K562 (cell line): ENCODE results near the gene ZMIZ1. TPM values are rescaled to one million over a fixed set of nuclear protein-coding genes. Genes with fewer than 3 reads are reported as not detected.

Experiments used
- ATAC-seq: fragments of 200-7000 bp; cut with Tn5 transposase; 3 replicates; pipeline ENCODE4 v1.9.1; 2020; ENCODE audit warnings: moderate library complexity
- BruUV-seq: library from RNA; stranded (reverse); fragments of 400-500 nt; replicated peaks from 2 replicates; lab custom pipeline; 2021; lab: Mats Ljungman, UMichigan
- CTCF ChIA-PET: fragments of 300-600 bp; formaldehyde crosslinking; extraction: SDS; loops from one replicate; lab custom pipeline; 2021; ENCODE audit warnings: low intra/inter-chr PET ratio; lab: Yijun Ruan, JAX
- POLR2A ChIA-PET: fragments of 300-600, 350-650 bp; sonication (Branson Sonifier 250); formaldehyde crosslinking; extraction: SDS; loops from one replicate; lab custom pipeline; 2021; ENCODE audit warnings: antibody characterized with exemption, inconsistent platforms; lab: Yijun Ruan, JAX
- DNase-seq, 4 experiments: peaks; one replicate each; pipeline versions ENCODE4 v3.0.0 to v3.0.0-alpha.2; 2011 to 2018; ENCODE audit warnings: low spot score in 3 of 4, mixed read lengths in 3 of 4; ENCODE audit errors: extremely low read depth in 1 of 4
- FAIRE-seq: peaks from 2 replicates; lab custom pipeline; 2011; peaks lifted over from hg19 to GRCh38; lab: Jason Lieb, UNC
- H2AFZ ChIP-seq: 2 replicates; pipeline ENCODE4 v1.6.0; 2011; ENCODE audit warnings: low read depth, low read length, control low read depth, inconsistent platforms
- H3K27ac ChIP-seq: fragments of 200-600 bp; 3 replicates; pipeline ENCODE4 v1.8.0; 2011; ENCODE audit warnings: low read depth, mild to moderate bottlenecking, control low read depth, inconsistent platforms, low read length, moderate library complexity, mixed read lengths; ENCODE audit errors: extremely low read depth
- H3K27me3 ChIP-seq, 2 experiments: fragments of 300-600 bp in 1 of 2; 2 replicates in 1 of 2; 3 replicates in 1 of 2; pipeline versions ENCODE4 v1.6.0 to v1.8.0; 2011; ENCODE audit warnings: inconsistent platforms in 2 of 2, low read length in 2 of 2, mild to moderate bottlenecking in 1 of 2, mixed read lengths in 1 of 2, moderate library complexity in 1 of 2; ENCODE audit not compliant: control insufficient read depth in 2 of 2, insufficient read depth in 2 of 2
- H3K36me3 ChIP-seq: fragments of 300-600 bp; 3 replicates; pipeline ENCODE4 v1.8.0; 2011; ENCODE audit warnings: mild to moderate bottlenecking, low read length, inconsistent platforms; ENCODE audit not compliant: control insufficient read depth, insufficient read depth
- H3K4me1 ChIP-seq, 2 experiments: fragments of 200-600 bp in 1 of 2; replicated peaks in 1 of 2; 2 replicates in 1 of 2; 3 replicates in 1 of 2; pipeline versions ENCODE4 v1.5.1 to v1.8.0; 2011; ENCODE audit warnings: inconsistent platforms in 2 of 2, low read length in 2 of 2, mild to moderate bottlenecking in 1 of 2, mixed read lengths in 1 of 2, moderate library complexity in 1 of 2; ENCODE audit not compliant: control insufficient read depth in 2 of 2, insufficient read depth in 2 of 2
- H3K4me2 ChIP-seq: 2 replicates; pipeline ENCODE4 v1.6.1; 2011; ENCODE audit warnings: low read length, control low read depth, inconsistent platforms, mixed read lengths; ENCODE audit not compliant: insufficient read depth
- H3K4me3 ChIP-seq: fragments of 200-600 bp; sonication (generic), shearing (Covaris generic); 2 replicates; pipeline ENCODE4 v1.5.1; 2016; ENCODE audit warnings: control low read depth, inconsistent platforms
- H3K79me2 ChIP-seq: fragments of 200-600 bp; 3 replicates; pipeline ENCODE4 v1.8.0; 2011; ENCODE audit warnings: low read length, inconsistent platforms; ENCODE audit not compliant: control insufficient read depth, insufficient read depth
- H3K9ac ChIP-seq, 2 experiments: 2 replicates each; pipeline versions ENCODE4 v1.6.0 to v1.6.1; 2011; ENCODE audit warnings: low read depth in 2 of 2, low read length in 2 of 2, control low read depth in 1 of 2, inconsistent platforms in 1 of 2, mild to moderate bottlenecking in 1 of 2, mixed read lengths in 1 of 2; ENCODE audit not compliant: insufficient read depth in 1 of 2
- H3K9me1 ChIP-seq: one replicate; pipeline ENCODE4 v1.6.0; 2011; ENCODE audit warnings: inconsistent platforms, mild to moderate bottlenecking, low read length, moderate library complexity; ENCODE audit not compliant: control insufficient read depth, insufficient read depth
- H3K9me3 ChIP-seq: replicated peaks from 2 replicates; pipeline ENCODE4 v1.5.1; 2011; ENCODE audit warnings: low read depth, low read length, inconsistent platforms; ENCODE audit not compliant: control insufficient read depth, insufficient read depth
- H4K20me1 ChIP-seq: replicated peaks from 2 replicates; pipeline ENCODE4 v1.6.1; 2011; ENCODE audit warnings: low read length, inconsistent platforms, mixed read lengths; ENCODE audit not compliant: control insufficient read depth, insufficient read depth
- COPS2 ChIP-seq: fragments of 450-650 bp; conservative IDR thresholded peaks from 2 replicates; pipeline ENCODE4 v1.6.1; 2016; ENCODE audit warnings: mild to moderate bottlenecking, moderate library complexity
- HMGN3 ChIP-seq: IDR thresholded peaks from 2 replicates; pipeline ENCODE4 v1.6.1; 2011; ENCODE audit warnings: borderline replicate concordance, low read depth, mild to moderate bottlenecking, mixed read lengths, low read length; ENCODE audit not compliant: insufficient read length; ENCODE audit errors: extremely low read depth
- ID3 ChIP-seq, 2 experiments: fragments of 250-450 bp in 1 of 2; fragments of 450-650 bp in 1 of 2; sonication (Bioruptor Pico) in 1 of 2; IDR thresholded peaks; 2 replicates each; pipeline versions ENCODE4 v1.6.1 to v1.8.0; 2016 to 2021; ENCODE audit warnings: mild to moderate bottlenecking in 2 of 2, moderate library complexity in 2 of 2, missing compliant biosample characterization in 1 of 2, missing genetic modification characterization in 1 of 2
- WHSC1 ChIP-seq: IDR thresholded peaks from one replicate; pipeline ENCODE4 v1.6.1; 2012; ENCODE audit warnings: low read length, control low read depth, inconsistent platforms
- ZNF12 ChIP-seq: sonication (generic); formaldehyde crosslinking; IDR thresholded peaks from 2 replicates; pipeline ENCODE4 v1.4.0; 2020; ENCODE audit warnings: mild to moderate bottlenecking, missing genetic modification reagents
- WGBS: fragments of 100-300 bp; shearing (Covaris generic); methylation state at CpG from one replicate; pipeline ENCODE4 v1.1.6; 2016; ENCODE audit warnings: low coverage, mixed read lengths; ENCODE audit not compliant: insufficient coverage; ENCODE audit errors: missing lambda C conversion rate; 5-methylcytosine and 5-hydroxymethylcytosine counted together
- in situ Hi-C: fragments of 300-500 bp; cut with MboI; formaldehyde crosslinking; loops from 4 replicates; pipeline ENCODE4 v1.15.0; 2018; ENCODE audit warnings: inconsistent platforms, mixed read lengths
- intact Hi-C: fragments of 100-400 bp; cut with micrococcal nuclease; formaldehyde crosslinking; loops from 2 replicates; pipeline ENCODE4 v1.14.2; 2022
- polyA plus RNA-seq, 8 experiments: library from polyadenylated mRNA; depleted of rRNA in 4 of 8; stranded (reverse) in 5 of 8; unstranded in 3 of 8; fragments of >200 nt; fragmentation: Nextera tagmentation in 2 of 8; fragmentation: Illumina TruSeq in 1 of 8; extraction: Ambion mirVana in 2 of 8; extraction: Trizol in 1 of 8; gene quantifications; 2 replicates each; pipeline versions ENCODE4 v1.2.1 to v1.2.3, GENCODE V29; 2011 to 2014; ENCODE audit warnings: inconsistent platforms in 1 of 8, missing spikeins in 1 of 8
- total RNA-seq, 7 experiments: library from RNA; depleted of rRNA in 6 of 7; stranded (reverse); fragments of >200 nt in 6 of 7; fragmentation: Illumina TruSeq in 2 of 7; extraction: Trizol in 2 of 7; gene quantifications; 2 replicates each; pipeline versions ENCODE4 v1.2.1 to v1.2.3, GENCODE V29; 2011 to 2021; ENCODE audit warnings: low replicate concordance in 1 of 7

ZMIZ1 gene
- total and polyA plus RNA-seq, 9 of the 15 experiments (the other 6 are each of a cell fraction or from before 2014, with no cell fraction given): 1.0 to 37.3 (median 4.3) TPM

- H3K27me3 ChIP-seq: no peaks in the 10 kb centered on the region
- peaks cover 67 to 78% of the 10 kb centered on the region in 2 experiments for H3K4me1 ChIP-seq
- H3K36me3 ChIP-seq: peaks cover 23% of the 10 kb centered on the region
- no peaks in the 10 kb centered on the region for H4K20me1 ChIP-seq
- H3K9me3 ChIP-seq: no peaks in the 10 kb centered on the region
- CTCF ChIA-PET: interaction anchor here (1.0 kb wide), 1 partner anchor 18 kb away, joined by 4 read pairs; no protein-coding TSS in a partner anchor
- TF ChIP-seq COPS2 (no peak), ID3 (CRISPR knock-in tag; IDR thresholded peaks at IDR 0.05) (no peak), ID3 (tag; IDR thresholded peaks at IDR 0.05) (0 out of 2 replicates have a peak, but pooled peaks have one; percentile 48), HMGN3 (peak; percentile 30), ZNF12 (CRISPR knock-in tag) (0 out of 2 replicates have a peak, but pooled peaks have one; percentile 45), WHSC1 (peak; percentile 14)
- DNase-seq (no peak), ATAC-seq (no peak), FAIRE-seq (no peak)
- no peak overlapping the region for H3K4me3 ChIP-seq
- in situ Hi-C loops (loop anchor here (25.0 kb wide), 2 partner anchors 90 to 1140 kb away; partner anchors contain the start of genes POLR3A and RPS24), intact Hi-C loops (no loop called here)
- H3K79me2 ChIP-seq: peaks cover 22% of the 10 kb centered on the region; the same call in 2 of the 3 replicates
- H2AFZ ChIP-seq: no peak overlapping the region
- H3K4me2 ChIP-seq: no peak overlapping the region
- 77% methylated on average over 18 of the region's 18 CpGs for WGBS
- POLR2A ChIA-PET: interaction anchor here (0.7 to 1.5 kb wide), 5 partner anchors 11 to 212 kb away, joined by 3 read pairs; no protein-coding TSS in a partner anchor
- no TSS peak for BruUV-seq
- H3K27ac ChIP-seq: peak overlapping the region; percentile 94
- H3K9me1 ChIP-seq: no peaks in the 10 kb centered on the region
- H3K9ac ChIP-seq: peak overlapping the region; percentile 74 to 80; a peak in 3 of 4 replicates
These were observed 108.3 kb downstream of the ZMIZ1 start for GRCh38 chr10:79176949-79177602.
